Mesenchymal stem cell (in vitro differentiated cells and primary cell): Measurements from ENCODE around the gene AKR7A2.
"Not testable (repeated sequence)": the region's sequence is repeated elsewhere in the genome, so short reads cannot be mapped to it uniquely, and the experiment has no call there.

Experiments
- DNase-seq: peaks from one replicate; pipeline ENCODE4 v3.0.0-alpha.2; 2013
- H2AFZ ChIP-seq: one replicate; pipeline ENCODE4 v1.6.1; 2013; ENCODE audit warnings: low read depth, mild to moderate bottlenecking, control low read depth, inconsistent platforms, low read length, moderate library complexity
- H2AK5ac ChIP-seq: 2 replicates; pipeline ENCODE4 v1.6.1; 2013; ENCODE audit warnings: low read length, moderate library complexity, mild to moderate bottlenecking, inconsistent platforms; ENCODE audit not compliant: severe bottlenecking
- H2BK120ac ChIP-seq: one replicate; pipeline ENCODE4 v1.6.1; 2013; ENCODE audit warnings: low read depth, mild to moderate bottlenecking, inconsistent platforms, low read length, moderate library complexity
- H2BK12ac ChIP-seq, 2 experiments: one replicate each; pipeline ENCODE4 v1.6.1; 2013; ENCODE audit warnings: inconsistent platforms in 2 of 2, low read length in 2 of 2, mild to moderate bottlenecking in 2 of 2, moderate library complexity in 2 of 2, control low read depth in 1 of 2
- H2BK15ac ChIP-seq: one replicate; pipeline ENCODE4 v1.6.1; 2013; ENCODE audit warnings: mild to moderate bottlenecking, low read depth, inconsistent platforms; ENCODE audit not compliant: poor library complexity, severe bottlenecking
- H2BK5ac ChIP-seq: 2 replicates; pipeline ENCODE4 v1.6.1; 2013; ENCODE audit warnings: low read depth, mild to moderate bottlenecking, low read length, control low read depth, inconsistent platforms; ENCODE audit not compliant: poor library complexity, severe bottlenecking
- H3K14ac ChIP-seq, 2 experiments: one replicate each; pipeline ENCODE4 v1.6.1; 2013; ENCODE audit warnings: inconsistent platforms in 2 of 2, low read length in 2 of 2, control low read depth in 1 of 2, mild to moderate bottlenecking in 1 of 2, moderate library complexity in 1 of 2
- H3K18ac ChIP-seq, 2 experiments: one replicate each; pipeline ENCODE4 v1.6.1; 2013; ENCODE audit warnings: inconsistent platforms in 2 of 2, low read length in 2 of 2, control low read depth in 1 of 2, low read depth in 1 of 2, mild to moderate bottlenecking in 1 of 2
- H3K23ac ChIP-seq, 2 experiments: one replicate each; pipeline ENCODE4 v1.6.1; 2013; ENCODE audit warnings: inconsistent platforms in 2 of 2, low read length in 2 of 2, mild to moderate bottlenecking in 2 of 2, moderate library complexity in 2 of 2, control low read depth in 1 of 2
- H3K27ac ChIP-seq: 2 replicates; pipeline ENCODE4 v1.5.1; 2013; ENCODE audit warnings: mild to moderate bottlenecking, moderate library complexity, low read length, control low read depth, inconsistent platforms; ENCODE audit not compliant: poor library complexity, severe bottlenecking
- H3K27me3 ChIP-seq, 2 experiments: 2 replicates each; pipeline versions ENCODE4 v1.6.1 to v1.7.0; 2013; ENCODE audit warnings: low read length in 2 of 2, mild to moderate bottlenecking in 2 of 2, moderate library complexity in 2 of 2, control low read depth in 1 of 2, inconsistent platforms in 1 of 2; ENCODE audit not compliant: control insufficient read depth in 1 of 2, insufficient read depth in 1 of 2
- H3K36me3 ChIP-seq, 2 experiments: 2 replicates each; pipeline versions ENCODE4 v1.6.1 to v1.7.0; 2013; ENCODE audit warnings: low read length in 2 of 2, control low read depth in 1 of 2, inconsistent platforms in 1 of 2, low read depth in 1 of 2, mild to moderate bottlenecking in 1 of 2; ENCODE audit not compliant: insufficient read depth in 2 of 2, control insufficient read depth in 1 of 2
- H3K4ac ChIP-seq, 2 experiments: one replicate each; pipeline ENCODE4 v1.6.1; 2013; ENCODE audit warnings: inconsistent platforms in 2 of 2, low read length in 2 of 2, mild to moderate bottlenecking in 2 of 2, moderate library complexity in 2 of 2, control low read depth in 1 of 2, low read depth in 1 of 2
- H3K4me1 ChIP-seq: 2 replicates; pipeline ENCODE4 v1.6.1; 2013; ENCODE audit warnings: low read depth, low read length, control low read depth; ENCODE audit not compliant: control insufficient read depth, insufficient read depth
- H3K4me2 ChIP-seq: 2 replicates; pipeline ENCODE4 v1.6.1; 2013; ENCODE audit warnings: low read length, mild to moderate bottlenecking, inconsistent platforms; ENCODE audit not compliant: poor library complexity, severe bottlenecking
- H3K4me3 ChIP-seq, 2 experiments: 2 replicates each; pipeline versions ENCODE4 v1.5.1 to v1.7.0; 2013; ENCODE audit warnings: low read length in 2 of 2, mild to moderate bottlenecking in 2 of 2, control low read depth in 1 of 2, low read depth in 1 of 2; ENCODE audit not compliant: insufficient read depth in 1 of 2
- H3K79me1 ChIP-seq: replicated peaks from 2 replicates; pipeline ENCODE4 v1.6.1; 2013; ENCODE audit warnings: mild to moderate bottlenecking, control low read depth, low read length, inconsistent platforms; ENCODE audit not compliant: poor library complexity, severe bottlenecking
- H3K9ac ChIP-seq: 2 replicates; pipeline ENCODE4 v1.7.0; 2013; ENCODE audit warnings: mild to moderate bottlenecking, low read length, moderate library complexity
- H3K9me3 ChIP-seq: 2 replicates; pipeline ENCODE4 v1.7.0; 2013; ENCODE audit warnings: mild to moderate bottlenecking, low read length; ENCODE audit not compliant: control insufficient read depth
- H4K8ac ChIP-seq: one replicate; pipeline ENCODE4 v1.6.1; 2013; ENCODE audit warnings: inconsistent platforms, mild to moderate bottlenecking, low read length, moderate library complexity
- H4K91ac ChIP-seq: one replicate; pipeline ENCODE4 v1.6.1; 2013; ENCODE audit warnings: mild to moderate bottlenecking, low read length, inconsistent platforms
- WGBS: methylation state at CpG from one replicate; pipeline ENCODE4 v1.1.7; 2013; ENCODE audit warnings: mixed read lengths; 5-methylcytosine and 5-hydroxymethylcytosine counted together

The AKR7A2 gene

GRCh38 chr1:19294638-19295037 lies 17.3 kb downstream of the AKR7A2 start:
- Histone ChIP-seq H2AK5ac (no peak overlapping the region), H4K8ac (no peak overlapping the region), H3K9me3 (peaks cover 35% of the 10 kb centered on the region), H3K14ac (no peak overlapping the region), H3K4me2 (no peak overlapping the region), H3K36me3 (peaks cover 6 to 23% of the 10 kb centered on the region in 2 experiments), H3K27ac (no peak overlapping the region), H3K4me3 (peak overlapping the region in 1 of 2 experiments; percentile 9), H3K79me1 (no peaks in the 10 kb centered on the region), H2BK5ac (no peak overlapping the region), H3K18ac (no peak overlapping the region), H2BK15ac (no peak overlapping the region), H3K27me3 (no peaks in the 10 kb centered on the region), H3K4ac (no peak overlapping the region), H2BK12ac (no peak overlapping the region), H3K23ac (no peak overlapping the region), H3K9ac (no peak overlapping the region), H2BK120ac (no peak overlapping the region), H2AFZ (no peak overlapping the region), H3K4me1 (no peaks in the 10 kb centered on the region), H4K91ac (no peak overlapping the region)
- 91% methylated on average over 1 of the region's 2 CpGs for WGBS
- no peak for DNase-seq

- Histone ChIP-seq H2AK5ac (no peak overlapping the region), H2BK5ac (no peak overlapping the region), H2BK120ac (no peak overlapping the region), H3K36me3 (peaks cover 5 to 20% of the 10 kb centered on the region in 2 experiments), H4K8ac (no peak overlapping the region), H3K4ac (no peak overlapping the region), H3K4me1 (peaks cover 8% of the 10 kb centered on the region), H3K27ac (no peak overlapping the region), H3K14ac (no peak overlapping the region), H2BK12ac (no peak overlapping the region), H3K79me1 (no peaks in the 10 kb centered on the region), H3K4me2 (peak overlapping the region; percentile 48), H2BK15ac (no peak overlapping the region), H2AFZ (no peak overlapping the region), H3K4me3 (peak overlapping the region in 1 of 2 experiments; percentile 75), H3K27me3 (no peaks in the 10 kb centered on the region), H3K18ac (no peak overlapping the region), H4K91ac (no peak overlapping the region), H3K23ac (no peak overlapping the region), H3K9ac (peak overlapping the region; percentile 48), H3K9me3 (peaks cover 18% of the 10 kb centered on the region)
- WGBS, result 58% methylated on average over 2 of the region's 2 CpGs
- no peak for DNase-seq
Measured at GRCh38 chr1:19289244-19289643, 22.7 kb downstream of the AKR7A2 start.

- not testable (repeated sequence) for H3K27me3 ChIP-seq, H3K14ac ChIP-seq, H2AK5ac ChIP-seq, H2AFZ ChIP-seq, H3K27ac ChIP-seq, H4K91ac ChIP-seq, H4K8ac ChIP-seq, H3K4me1 ChIP-seq, H2BK5ac ChIP-seq, H2BK12ac ChIP-seq, H3K4ac ChIP-seq, H3K79me1 ChIP-seq, H2BK15ac ChIP-seq, H2BK120ac ChIP-seq
- Histone ChIP-seq H3K4me2 (peak within 1 kb of the TSS; percentile 48), H3K36me3 (peaks cover 4 to 25% of the 10 kb centered on the region in 2 experiments), H3K18ac (peak within 1 kb of the TSS in 1 of 2 experiments; percentile 21), H3K9ac (peak within 1 kb of the TSS; percentile 48), H3K9me3 (peaks cover 15% of the 10 kb centered on the region), H3K23ac (peak within 1 kb of the TSS in 1 of 2 experiments; percentile 14), H3K4me3 (peak within 1 kb of the TSS; percentile 44 to 75)
- WGBS, result 28% methylated on average over 64 of the region's 82 CpGs
- DNase-seq, result peak; percentile 22
Measured at GRCh38 chr1:19288324-19289241, 23.4 kb downstream of the AKR7A2 start, which contains the start of gene AKR7A3. TSS of gene AKR7A3 (minus strand) at chr1:19288770. CDS start at chr1:19288709, 61 bp downstream.

GRCh38 chr1:19287436-19288185 lies 24.3 kb downstream of the AKR7A2 start:
- no peak overlapping the region for H2BK12ac ChIP-seq
- peaks cover 4 to 25% of the 10 kb centered on the region in 2 experiments for H3K36me3 ChIP-seq
- H2BK120ac ChIP-seq, result no peak overlapping the region
- H3K4me2 ChIP-seq, result no peak overlapping the region
- no peak for DNase-seq
- H3K4me3 ChIP-seq, result no peak overlapping the region
- H3K9ac ChIP-seq, result no peak overlapping the region
- H2AFZ ChIP-seq, result no peak overlapping the region
- H3K4ac ChIP-seq, result no peak overlapping the region
- H2AK5ac ChIP-seq, result no peak overlapping the region
- 91% methylated on average over 13 of the region's 13 CpGs for WGBS
- H3K18ac ChIP-seq, result no peak overlapping the region
- peaks cover 11% of the 10 kb centered on the region for H3K9me3 ChIP-seq
- H3K14ac ChIP-seq, result no peak overlapping the region
- peaks cover 8% of the 10 kb centered on the region for H3K4me1 ChIP-seq
- H2BK15ac ChIP-seq, result no peak overlapping the region
- no peaks in the 10 kb centered on the region for H3K27me3 ChIP-seq
- no peak overlapping the region for H2BK5ac ChIP-seq
- H4K91ac ChIP-seq, result no peak overlapping the region
- H3K23ac ChIP-seq, result no peak overlapping the region
- no peak overlapping the region for H4K8ac ChIP-seq
- H3K27ac ChIP-seq, result no peak overlapping the region
- H3K79me1 ChIP-seq, result no peaks in the 10 kb centered on the region
